Mesendoderm (in vitro differentiated cells): ENCODE results near the gene METTL16.

Source experiments
- DNase-seq: peaks from one replicate; pipeline ENCODE4 v3.0.0; 2013
- H2AK5ac ChIP-seq: 2 replicates; pipeline ENCODE4 v1.6.1; 2013; ENCODE audit warnings: low read length, inconsistent platforms
- H2BK120ac ChIP-seq: 2 replicates; pipeline ENCODE4 v1.6.1; 2013; ENCODE audit warnings: low read depth, mild to moderate bottlenecking, low read length, moderate library complexity, mixed read lengths
- H2BK15ac ChIP-seq: replicated peaks from 2 replicates; pipeline ENCODE4 v1.6.1; 2013; ENCODE audit warnings: low read depth, mild to moderate bottlenecking, moderate library complexity
- H2BK5ac ChIP-seq: 2 replicates; pipeline ENCODE4 v1.6.1; 2013; ENCODE audit warnings: low read length, inconsistent platforms
- H3K18ac ChIP-seq: 2 replicates; pipeline ENCODE4 v1.6.1; 2013; ENCODE audit warnings: mild to moderate bottlenecking, low read length, mixed read lengths
- H3K23ac ChIP-seq: one replicate; pipeline ENCODE4 v1.6.1; 2013; ENCODE audit warnings: low read length
- H3K27ac ChIP-seq: 2 replicates; pipeline ENCODE4 v1.5.1; 2013; ENCODE audit warnings: low read depth, mild to moderate bottlenecking, inconsistent platforms, low read length, moderate library complexity
- H3K27me3 ChIP-seq: 2 replicates; pipeline ENCODE4 v1.6.1; 2013; ENCODE audit warnings: low read length, control low read depth, mild to moderate bottlenecking, inconsistent platforms; ENCODE audit not compliant: insufficient read depth, poor library complexity
- H3K36me3 ChIP-seq: 2 replicates; pipeline ENCODE4 v1.6.1; 2013; ENCODE audit warnings: low read length, inconsistent platforms; ENCODE audit not compliant: control insufficient read depth, insufficient read depth
- H3K4ac ChIP-seq: one replicate; pipeline ENCODE4 v1.6.1; 2013; ENCODE audit warnings: low read depth, mild to moderate bottlenecking, low read length, moderate library complexity
- H3K4me1 ChIP-seq: 2 replicates; pipeline ENCODE4 v1.6.1; 2013; ENCODE audit warnings: low read depth, low read length, inconsistent platforms; ENCODE audit not compliant: control insufficient read depth
- H3K4me2 ChIP-seq: 2 replicates; pipeline ENCODE4 v1.6.1; 2013; ENCODE audit warnings: low read length
- H3K4me3 ChIP-seq: 2 replicates; pipeline ENCODE4 v1.5.1; 2013; ENCODE audit warnings: mild to moderate bottlenecking, low read length
- H3K56ac ChIP-seq: one replicate; pipeline ENCODE4 v1.6.1; 2013; ENCODE audit warnings: low read length
- H3K79me1 ChIP-seq: 2 replicates; pipeline ENCODE4 v1.6.1; 2013; ENCODE audit warnings: low read length, inconsistent platforms
- H3K79me2 ChIP-seq: 2 replicates; pipeline ENCODE4 v1.6.1; 2013; ENCODE audit warnings: mild to moderate bottlenecking, low read length; ENCODE audit not compliant: control insufficient read depth, insufficient read depth
- H3K9ac ChIP-seq: 2 replicates; pipeline ENCODE4 v1.6.1; 2013; ENCODE audit warnings: low read length, inconsistent platforms
- H4K5ac ChIP-seq: one replicate; pipeline ENCODE4 v1.6.1; 2013; ENCODE audit warnings: low read length
- H4K8ac ChIP-seq: one replicate; pipeline ENCODE4 v1.6.1; 2013; ENCODE audit warnings: low read depth, mild to moderate bottlenecking, control low read depth, low read length, moderate library complexity
- WGBS: extraction: QIAGEN DNeasy Blood & Tissue Kit; methylation state at CpG from one replicate; pipeline ENCODE4 v1.1.7; 2013; ENCODE audit warnings: low lambda C conversion rate, missing lambda C conversion rate; ENCODE audit not compliant: insufficient coverage; ENCODE audit errors: extremely low coverage; 5-methylcytosine and 5-hydroxymethylcytosine counted together

The METTL16 gene

GRCh38 chr17:2402544-2402943 lies 109.1 kb downstream of the METTL16 start:
- Histone ChIP-seq H3K27me3 (no peaks in the 10 kb centered on the region), H4K5ac (no peak overlapping the region), H2BK15ac (no peak overlapping the region), H3K4me3 (no peak overlapping the region), H3K18ac (no peak overlapping the region), H2AK5ac (no peak overlapping the region), H3K9ac (peak overlapping the region; percentile 56), H3K79me2 (peaks cover 5% of the 10 kb centered on the region), H2BK120ac (no peak overlapping the region), H3K4ac (no peak overlapping the region), H3K27ac (no peak overlapping the region), H3K79me1 (peaks cover 5% of the 10 kb centered on the region), H4K8ac (no peak overlapping the region), H3K23ac (no peak overlapping the region), H3K56ac (no peak overlapping the region), H2BK5ac (no peak overlapping the region), H3K4me2 (peak overlapping the region; percentile 39), H3K36me3 (no peaks in the 10 kb centered on the region), H3K4me1 (no peaks in the 10 kb centered on the region)
- no peak for DNase-seq
- WGBS = no CpG with 5 or more reads among the region's 15 CpGs

- peak overlapping the region; percentile 55 for H3K4me3 ChIP-seq
- no peak overlapping the region for H2BK120ac ChIP-seq
- peak overlapping the region; percentile 67 for H3K9ac ChIP-seq
- H4K5ac ChIP-seq = no peak overlapping the region
- peaks cover 5% of the 10 kb centered on the region for H3K79me2 ChIP-seq
- no peak overlapping the region for H3K23ac ChIP-seq
- no peaks in the 10 kb centered on the region for H3K27me3 ChIP-seq
- H3K18ac ChIP-seq = no peak overlapping the region
- peak overlapping the region; percentile 88 for H3K56ac ChIP-seq
- H2AK5ac ChIP-seq = no peak overlapping the region
- peak; percentile 99 for DNase-seq
- H3K36me3 ChIP-seq = no peaks in the 10 kb centered on the region
- WGBS = no CpG with 5 or more reads among the region's 72 CpGs
- H3K4me2 ChIP-seq = peak overlapping the region; percentile 93
- H2BK15ac ChIP-seq = no peak overlapping the region
- H2BK5ac ChIP-seq = peak overlapping the region; percentile 12
- peaks cover 5% of the 10 kb centered on the region for H3K79me1 ChIP-seq
- no peaks in the 10 kb centered on the region for H3K4me1 ChIP-seq
- H4K8ac ChIP-seq = no peak overlapping the region
- H3K27ac ChIP-seq = peak overlapping the region; percentile 75
- H3K4ac ChIP-seq = no peak overlapping the region
Observed at GRCh38 chr17:2401426-2402221, 110.1 kb downstream of the METTL16 start.

- Histone ChIP-seq H3K4ac (no peak within 1 kb of the TSS), H3K9ac (peak within 1 kb of the TSS; percentile 86), H3K4me2 (peak within 1 kb of the TSS; percentile 99), H3K27ac (peak within 1 kb of the TSS; percentile 75), H4K5ac (no peak within 1 kb of the TSS), H3K23ac (peak within 1 kb of the TSS; percentile 99), H2BK5ac (peak within 1 kb of the TSS; percentile 12), H3K56ac (peak within 1 kb of the TSS; percentile 93), H3K4me3 (peak within 1 kb of the TSS; percentile 66), H2BK120ac (no peak within 1 kb of the TSS), H4K8ac (no peak within 1 kb of the TSS), H3K36me3 (no peaks in the 10 kb centered on the region), H3K27me3 (no peaks in the 10 kb centered on the region), H2AK5ac (no peak within 1 kb of the TSS), H3K18ac (no peak within 1 kb of the TSS), H3K79me1 (peaks cover 8% of the 10 kb centered on the region), H3K4me1 (peaks cover 5% of the 10 kb centered on the region), H3K79me2 (peaks cover 8% of the 10 kb centered on the region), H2BK15ac (no peak within 1 kb of the TSS)
- WGBS = no CpG with 5 or more reads among the region's 51 CpGs
- peak; percentile 97 for DNase-seq
Observed at GRCh38 chr17:2400877-2401425, 110.7 kb downstream of the METTL16 start, which contains the start of gene MNT. MNT (minus strand) TSS chr17:2401060; CDS start chr17:2400712, 348 bp downstream.

- no peaks in the 10 kb centered on the region for H3K27me3 ChIP-seq
- no peak overlapping the region for H2AK5ac ChIP-seq
- H3K9ac ChIP-seq = peak overlapping the region; percentile 86
- H2BK5ac ChIP-seq = no peak overlapping the region
- no peak overlapping the region for H2BK15ac ChIP-seq
- peak overlapping the region; percentile 66 for H3K4me3 ChIP-seq
- H2BK120ac ChIP-seq = no peak overlapping the region
- H3K79me1 ChIP-seq = peaks cover 10% of the 10 kb centered on the region
- H3K4me1 ChIP-seq = peaks cover 5% of the 10 kb centered on the region
- no peak overlapping the region for H4K8ac ChIP-seq
- H3K56ac ChIP-seq = peak overlapping the region; percentile 93
- H3K79me2 ChIP-seq = peaks cover 12% of the 10 kb centered on the region
- no peak overlapping the region for H3K4ac ChIP-seq
- peak overlapping the region; percentile 99 for H3K4me2 ChIP-seq
- peak overlapping the region; percentile 89 for H3K23ac ChIP-seq
- peak; percentile 86 for DNase-seq
- no peaks in the 10 kb centered on the region for H3K36me3 ChIP-seq
- peak overlapping the region; percentile 64 for H3K27ac ChIP-seq
- no CpG with 5 or more reads among the region's 43 CpGs for WGBS
- H4K5ac ChIP-seq = no peak overlapping the region
- H3K18ac ChIP-seq = no peak overlapping the region
Observed at GRCh38 chr17:2400474-2400866, 111.2 kb downstream of the METTL16 start.

GRCh38 chr17:2399572-2400473 lies 111.9 kb downstream of the METTL16 start:
- Histone ChIP-seq H3K4ac (no peak overlapping the region), H4K8ac (no peak overlapping the region), H4K5ac (no peak overlapping the region), H3K9ac (peak overlapping the region; percentile 86), H3K23ac (peak overlapping the region; percentile 99), H3K4me3 (peak overlapping the region; percentile 66), H3K27me3 (no peaks in the 10 kb centered on the region), H3K79me2 (peaks cover 12% of the 10 kb centered on the region), H3K36me3 (no peaks in the 10 kb centered on the region), H3K79me1 (peaks cover 11% of the 10 kb centered on the region), H3K18ac (no peak overlapping the region), H3K4me2 (peak overlapping the region; percentile 100), H3K4me1 (peaks cover 5% of the 10 kb centered on the region), H2BK5ac (no peak overlapping the region), H2BK15ac (no peak overlapping the region), H3K56ac (peak overlapping the region; percentile 93), H2AK5ac (no peak overlapping the region), H2BK120ac (no peak overlapping the region), H3K27ac (peak overlapping the region; percentile 64)
- DNase-seq = peak; percentile 98
- WGBS = no CpG with 5 or more reads among the region's 82 CpGs
